CD4-positive, alpha-beta T cell (primary cell): ENCODE data around the gene MDM4. TPM values are rescaled to one million over a fixed set of nuclear protein-coding genes. Genes with fewer than 3 reads are reported as not detected.

Experiments used
- ATAC-seq: fragments of 200-7000 bp; cut with Tn5 transposase; one replicate; pipeline ENCODE4 v1.10.0; 2022; ENCODE audit warnings: mild to moderate bottlenecking; ENCODE audit not compliant: poor library complexity
- CTCF ChIA-PET: fragments of 350-600 bp; sonication (Branson Sonifier 250); formaldehyde crosslinking; loops from one replicate; lab custom pipeline; 2021; ENCODE audit warnings: antibody characterized with exemption, inconsistent platforms; lab: Charles Lee
- POLR2A ChIA-PET: fragments of 350-600 bp; sonication (Branson Sonifier 250); formaldehyde crosslinking; loops from one replicate; lab custom pipeline; 2021; ENCODE audit warnings: antibody characterized with exemption, inconsistent platforms; lab: Charles Lee
- DNase-seq, 14 experiments: peaks; one replicate each; pipeline ENCODE4 v3.0.0-alpha.2; 2013 to 2020; ENCODE audit warnings: mixed read lengths in 2 of 14
- H3K27ac ChIP-seq, 2 donors: one replicate each; pipeline versions ENCODE4 v1.5.1 to v1.7.0; 2013; ENCODE audit warnings: low read length in 2 of 2, low read depth in 1 of 2, mild to moderate bottlenecking in 1 of 2
- H3K27me3 ChIP-seq, 2 experiments: 1 replicate in 1 of 2; 2 replicates in 1 of 2; pipeline versions ENCODE4 v1.6.1 to v1.7.0; 2013; ENCODE audit warnings: low read length in 2 of 2, control low read depth in 1 of 2, mild to moderate bottlenecking in 1 of 2, moderate library complexity in 1 of 2; ENCODE audit not compliant: insufficient read depth in 2 of 2, control insufficient read depth in 1 of 2
- H3K36me3 ChIP-seq: one replicate; pipeline ENCODE4 v1.6.1; 2013; ENCODE audit warnings: low read length, control low read depth; ENCODE audit not compliant: insufficient read depth
- H3K4me1 ChIP-seq: one replicate; pipeline ENCODE4 v1.6.1; 2013; ENCODE audit warnings: low read length, control low read depth; ENCODE audit not compliant: insufficient read depth
- H3K4me3 ChIP-seq: one replicate; pipeline ENCODE4 v1.5.1; 2013; ENCODE audit warnings: mild to moderate bottlenecking, low read length, moderate library complexity
- H3K9me3 ChIP-seq, 2 experiments: 1 replicate in 1 of 2; 2 replicates in 1 of 2; pipeline versions ENCODE4 v1.6.1 to v1.7.0; 2013; ENCODE audit warnings: low read length in 2 of 2, mild to moderate bottlenecking in 2 of 2, control low read depth in 1 of 2, moderate library complexity in 1 of 2; ENCODE audit not compliant: control insufficient read depth in 1 of 2, insufficient read depth in 1 of 2
- H3K27ac Mint-ChIP-seq: one replicate; pipeline ENCODE4 v1.8.0; 2020; ENCODE audit warnings: mixed read lengths
- H3K27me3 Mint-ChIP-seq: one replicate; pipeline ENCODE4 v1.8.0; 2021; ENCODE audit warnings: mixed read lengths
- H3K36me3 Mint-ChIP-seq: one replicate; pipeline ENCODE4 v1.8.0; 2021; ENCODE audit warnings: low read depth, mixed read lengths
- H3K4me1 Mint-ChIP-seq: one replicate; pipeline ENCODE4 v1.8.0; 2021; ENCODE audit warnings: low read depth, mixed read lengths
- H3K4me3 Mint-ChIP-seq: one replicate; pipeline ENCODE4 v1.8.0; 2020; ENCODE audit warnings: mild to moderate bottlenecking, mixed read lengths
- H3K9me3 Mint-ChIP-seq: one replicate; pipeline ENCODE4 v1.8.0; 2020; ENCODE audit warnings: mixed read lengths
- CTCF ChIP-seq: fragments of 200-600 bp; IDR thresholded peaks from one replicate; pipeline ENCODE4 v1.8.0; 2022; ENCODE audit warnings: antibody characterized with exemption, mild to moderate bottlenecking
- intact Hi-C, 2 experiments: fragments of 100-400 bp; cut with DNase I in 1 of 2; cut with micrococcal nuclease in 1 of 2; formaldehyde crosslinking; loops; one replicate each; pipeline versions ENCODE4 v1.15.1 to v1.9.0; 2023 to 2025; cut with DNase I, micrococcal nuclease
- total RNA-seq, 174 experiments: library from RNA in 2 of 174; stranded (reverse) in 2 of 174; gene quantifications; one replicate each; pipeline ENCODE4 v1.2.3 and lab custom pipeline; 2021 to 2026

MDM4 gene
- total RNA-seq, 2 experiments from 2014 or later: 260 to 266 TPM

GRCh38 chr1:204507317-204508105 is 8.7 kb upstream of the MDM4 start:
- Histone ChIP-seq H3K9me3 (no peaks in the 10 kb centered on the region), H3K27ac (peak overlapping the region; percentile 86 to 93), H3K4me3 (peak overlapping the region; percentile 61), H3K4me1 (peaks cover 27% of the 10 kb centered on the region), H3K36me3 (no peaks in the 10 kb centered on the region), H3K27me3 (no peaks in the 10 kb centered on the region)
- intact Hi-C loops: loop anchor here (1.0 to 10.0 kb wide), 5 partner anchors 9 to 297 kb away; partner anchors contain the start of gene MDM4 (in 1 of the 2)
- TF ChIP-seq CTCF: no peak
- ChIA-PET POLR2A (interaction anchor here (0.6 to 7.5 kb wide), 26 partner anchors 8 to 1182 kb away, joined by 3 to 262 read pairs (median 5); partner anchors contain the start of genes MDM4, PIK3C2B and RBBP5), CTCF (interaction anchor here (1.8 to 12.5 kb wide), 8 partner anchors 14 to 109 kb away, joined by 6 to 218 read pairs (median 9); partner anchors contain the start of gene PIK3C2B)
- Mint-ChIP-seq H3K9me3 (peaks cover 5% of the 10 kb centered on the region), H3K36me3 (peaks cover 24% of the 10 kb centered on the region), H3K4me1 (peaks cover 59% of the 10 kb centered on the region), H3K27me3 (peaks cover 15% of the 10 kb centered on the region), H3K27ac (peak overlapping the region; percentile 99), H3K4me3 (peak overlapping the region; percentile 91)
- ATAC-seq (peak; percentile 27), DNase-seq (peak in 4 of 14 experiments; percentile 19 to 69 (median 66))

- TF ChIP-seq CTCF: no peak
- Mint-ChIP-seq H3K9me3 (peaks cover 5% of the 10 kb centered on the region), H3K36me3 (peaks cover 26% of the 10 kb centered on the region), H3K4me1 (peaks cover 61% of the 10 kb centered on the region), H3K27me3 (peaks cover 12% of the 10 kb centered on the region), H3K4me3 (no peak overlapping the region), H3K27ac (peak overlapping the region; percentile 99)
- no peaks in the 10 kb centered on the region for H3K9me3 ChIP-seq
- ChIA-PET CTCF (interaction anchor here (0.6 to 1.5 kb wide), 2 partner anchors 29 to 57 kb away, joined by 3 to 4 read pairs; no protein-coding TSS in a partner anchor), POLR2A (interaction anchor here (4.8 to 7.5 kb wide), 2 partner anchors 8 to 14 kb away, joined by 79 to 262 read pairs; partner anchors contain the start of genes MDM4 and PIK3C2B)
- H3K27me3 ChIP-seq: no peaks in the 10 kb centered on the region
- no peaks in the 10 kb centered on the region for H3K36me3 ChIP-seq
- ATAC-seq (no peak), DNase-seq (no peak)
- H3K27ac ChIP-seq: no peak overlapping the region
- intact Hi-C loops: loop anchor here in 1 of 2 experiments (5.0 to 10.0 kb wide), 2 partner anchors 33 to 296 kb away; no protein-coding TSS in a partner anchor
- no peak overlapping the region for H3K4me3 ChIP-seq
- H3K4me1 ChIP-seq: peaks cover 43% of the 10 kb centered on the region
These were observed 7.0 kb upstream of the MDM4 start for GRCh38 chr1:204509186-204509635.

- CTCF ChIA-PET: no interaction called here
- TF ChIP-seq CTCF: no peak
- Mint-ChIP-seq H3K9me3 (peaks cover 5% of the 10 kb centered on the region), H3K27ac (peak overlapping the region; percentile 98), H3K4me1 (peaks cover 61% of the 10 kb centered on the region), H3K36me3 (peaks cover 16% of the 10 kb centered on the region), H3K27me3 (peaks cover 8% of the 10 kb centered on the region), H3K4me3 (peak overlapping the region; percentile 21)
- H3K4me1 ChIP-seq: peaks cover 56% of the 10 kb centered on the region
- no peaks in the 10 kb centered on the region for H3K36me3 ChIP-seq
- peak overlapping the region in 1 of 2 donors; percentile 25 for H3K27ac ChIP-seq
- POLR2A ChIA-PET: no interaction called here
- H3K27me3 ChIP-seq: no peaks in the 10 kb centered on the region
- intact Hi-C loops: no loop called here
- ATAC-seq (no peak), DNase-seq (peak in 2 of 14 experiments; percentile 60 to 72)
- H3K9me3 ChIP-seq: no peaks in the 10 kb centered on the region
- H3K4me3 ChIP-seq: no peak overlapping the region
These were observed 4.8 kb upstream of the MDM4 start for GRCh38 chr1:204511366-204511765.
